Astrocyte (in vitro differentiated cells and primary cell): ENCODE results near the gene RGS9. TPM values are rescaled to one million over a fixed set of nuclear protein-coding genes. Genes with fewer than 3 reads are reported as not detected.
A peak's percentile ranks its signal among the peaks of the same experiment; 100 is the strongest.

Experiments used
- DNase-seq: peaks from one replicate; pipeline ENCODE4 v3.0.0-alpha.2; 2010; ENCODE audit warnings: low read depth
- FAIRE-seq: peaks from 2 replicates; lab custom pipeline; 2011; peaks lifted over from hg19 to GRCh38; lab: Jason Lieb, UNC
- H2AFZ ChIP-seq: 2 replicates; pipeline ENCODE4 v1.6.0; 2012; ENCODE audit warnings: low read depth, low read length, inconsistent platforms
- H3K27ac ChIP-seq: 2 replicates; pipeline ENCODE4 v1.5.1; 2011; ENCODE audit warnings: low read depth, low read length, inconsistent platforms
- H3K27me3 ChIP-seq: 2 replicates; pipeline ENCODE4 v1.6.0; 2011; ENCODE audit warnings: low read length, inconsistent platforms; ENCODE audit not compliant: insufficient read depth
- H3K36me3 ChIP-seq: 2 replicates; pipeline ENCODE4 v1.5.1; 2011; ENCODE audit warnings: low read length, inconsistent platforms; ENCODE audit not compliant: insufficient read depth
- H3K4me1 ChIP-seq: 2 replicates; pipeline ENCODE4 v1.5.1; 2011; ENCODE audit warnings: low read length, inconsistent platforms; ENCODE audit not compliant: insufficient read depth
- H3K4me2 ChIP-seq: 2 replicates; pipeline ENCODE4 v1.6.0; 2012; ENCODE audit warnings: low read length, inconsistent platforms
- H3K4me3 ChIP-seq: 2 replicates; pipeline ENCODE4 v1.5.1; 2011; ENCODE audit warnings: low read depth, mild to moderate bottlenecking, low read length, inconsistent platforms; ENCODE audit not compliant: insufficient read depth
- H3K79me2 ChIP-seq: 2 replicates; pipeline ENCODE4 v1.6.0; 2012; ENCODE audit warnings: mild to moderate bottlenecking, low read length, inconsistent platforms; ENCODE audit not compliant: insufficient read depth
- H3K9ac ChIP-seq: 2 replicates; pipeline ENCODE4 v1.6.0; 2012; ENCODE audit warnings: mild to moderate bottlenecking, low read length, inconsistent platforms
- H3K9me3 ChIP-seq: 2 replicates; pipeline ENCODE4 v1.5.1; 2012; ENCODE audit warnings: low read depth, mild to moderate bottlenecking, low read length, inconsistent platforms; ENCODE audit not compliant: insufficient read depth
- H4K20me1 ChIP-seq: 2 replicates; pipeline ENCODE4 v1.6.0; 2012; ENCODE audit warnings: low read length, inconsistent platforms; ENCODE audit not compliant: insufficient read depth
- H3K27ac Mint-ChIP-seq: one replicate; pipeline ENCODE4 v1.8.0; 2021; ENCODE audit warnings: mild to moderate bottlenecking, mixed read lengths; ENCODE audit not compliant: unreplicated experiment
- H3K27me3 Mint-ChIP-seq: one replicate; pipeline ENCODE4 v1.8.0; 2021; ENCODE audit warnings: low read depth, mixed read lengths; ENCODE audit not compliant: unreplicated experiment
- H3K36me3 Mint-ChIP-seq: one replicate; pipeline ENCODE4 v1.8.0; 2021; ENCODE audit warnings: low read depth, mixed read lengths; ENCODE audit not compliant: unreplicated experiment
- H3K4me1 Mint-ChIP-seq: one replicate; pipeline ENCODE4 v1.8.0; 2021; ENCODE audit warnings: low read depth, mixed read lengths; ENCODE audit not compliant: unreplicated experiment
- H3K4me3 Mint-ChIP-seq: one replicate; pipeline ENCODE4 v1.8.0; 2021; ENCODE audit warnings: mild to moderate bottlenecking, moderate library complexity, mixed read lengths; ENCODE audit not compliant: unreplicated experiment
- H3K9me3 Mint-ChIP-seq: one replicate; pipeline ENCODE4 v1.8.0; 2021; ENCODE audit warnings: mild to moderate bottlenecking, mixed read lengths; ENCODE audit not compliant: unreplicated experiment
- EZH2 ChIP-seq: IDR thresholded peaks from 2 replicates; pipeline ENCODE4 v1.6.1; 2012; ENCODE audit warnings: mild to moderate bottlenecking, low read length, inconsistent platforms; ENCODE audit not compliant: insufficient read depth
- total RNA-seq: library from RNA; stranded (reverse); gene quantifications from 2 replicates; pipeline ENCODE4 v1.2.1, GENCODE V29; 2021
- TF ChIP-seq, protein P1 (sequence below): IDR thresholded peaks from 2 replicates; pipeline ENCODE4 v1.5.1; 2011; ENCODE audit warnings: low read depth, mild to moderate bottlenecking, inconsistent platforms, low read length, moderate library complexity; ENCODE audit not compliant: insufficient read depth

RGS9 gene
- total RNA-seq, 1 donor from 2014 or later, result 9.4 TPM

DNA sequence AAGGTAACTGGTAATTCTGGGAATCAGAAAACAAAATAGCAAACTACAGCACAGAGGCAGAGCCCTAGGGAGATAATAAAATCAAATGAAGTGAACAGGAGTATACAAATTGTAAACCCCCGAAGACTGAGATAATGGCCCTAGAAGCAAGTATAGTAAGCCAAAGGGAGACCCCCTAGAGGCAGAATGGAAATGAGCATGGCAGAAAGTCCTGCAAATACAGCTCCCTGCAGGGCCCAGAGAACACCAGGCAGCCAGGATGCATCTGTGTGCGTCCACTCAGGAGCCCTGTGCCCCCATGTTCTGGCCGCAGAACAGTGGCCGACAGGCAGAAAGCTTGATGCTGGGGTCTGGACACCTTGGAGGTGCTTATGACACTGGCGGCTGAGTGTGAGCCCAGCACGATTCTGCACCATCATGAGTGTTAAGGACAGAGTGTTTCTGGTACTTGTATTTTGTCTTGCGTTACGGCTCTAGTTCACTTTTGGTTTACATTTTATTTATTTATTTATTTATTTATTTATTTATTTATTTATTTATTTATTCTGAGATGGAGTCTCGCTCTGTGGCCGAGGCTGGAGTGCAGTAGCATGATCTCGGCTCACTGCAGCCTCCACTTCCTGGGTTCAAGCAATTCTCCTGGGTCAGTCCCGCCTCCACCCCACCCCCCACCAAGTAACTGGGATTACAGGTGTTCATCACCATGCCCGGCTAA, 48.7 kb downstream of the RGS9 start:
- H3K4me2 ChIP-seq, result no peak overlapping the region
- peaks cover 36% of the 10 kb centered on the region for H3K4me1 Mint-ChIP-seq
- DNase-seq, result no peak
- H3K4me3 ChIP-seq, result no peak overlapping the region
- no peak overlapping the region for H2AFZ ChIP-seq
- H3K4me3 Mint-ChIP-seq, result no peak overlapping the region
- H3K4me1 ChIP-seq, result peaks cover 15% of the 10 kb centered on the region
- no peaks in the 10 kb centered on the region for H3K27me3 ChIP-seq
- no peak for TF ChIP-seq EZH2
- TF ChIP-seq, protein P1, sequence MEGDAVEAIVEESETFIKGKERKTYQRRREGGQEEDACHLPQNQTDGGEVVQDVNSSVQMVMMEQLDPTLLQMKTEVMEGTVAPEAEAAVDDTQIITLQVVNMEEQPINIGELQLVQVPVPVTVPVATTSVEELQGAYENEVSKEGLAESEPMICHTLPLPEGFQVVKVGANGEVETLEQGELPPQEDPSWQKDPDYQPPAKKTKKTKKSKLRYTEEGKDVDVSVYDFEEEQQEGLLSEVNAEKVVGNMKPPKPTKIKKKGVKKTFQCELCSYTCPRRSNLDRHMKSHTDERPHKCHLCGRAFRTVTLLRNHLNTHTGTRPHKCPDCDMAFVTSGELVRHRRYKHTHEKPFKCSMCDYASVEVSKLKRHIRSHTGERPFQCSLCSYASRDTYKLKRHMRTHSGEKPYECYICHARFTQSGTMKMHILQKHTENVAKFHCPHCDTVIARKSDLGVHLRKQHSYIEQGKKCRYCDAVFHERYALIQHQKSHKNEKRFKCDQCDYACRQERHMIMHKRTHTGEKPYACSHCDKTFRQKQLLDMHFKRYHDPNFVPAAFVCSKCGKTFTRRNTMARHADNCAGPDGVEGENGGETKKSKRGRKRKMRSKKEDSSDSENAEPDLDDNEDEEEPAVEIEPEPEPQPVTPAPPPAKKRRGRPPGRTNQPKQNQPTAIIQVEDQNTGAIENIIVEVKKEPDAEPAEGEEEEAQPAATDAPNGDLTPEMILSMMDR, result no peak
- peaks cover 2% of the 10 kb centered on the region for H3K9me3 Mint-ChIP-seq
- no peak overlapping the region for H3K27ac Mint-ChIP-seq
- H3K9ac ChIP-seq, result no peak overlapping the region
- H4K20me1 ChIP-seq, result no peaks in the 10 kb centered on the region
- no peaks in the 10 kb centered on the region for H3K79me2 ChIP-seq
- H3K9me3 ChIP-seq, result no peaks in the 10 kb centered on the region
- no peak for FAIRE-seq
- H3K27ac ChIP-seq, result no peak overlapping the region
- peaks cover 5% of the 10 kb centered on the region for H3K36me3 Mint-ChIP-seq
- no peaks in the 10 kb centered on the region for H3K36me3 ChIP-seq
- no peaks in the 10 kb centered on the region for H3K27me3 Mint-ChIP-seq

DNA sequence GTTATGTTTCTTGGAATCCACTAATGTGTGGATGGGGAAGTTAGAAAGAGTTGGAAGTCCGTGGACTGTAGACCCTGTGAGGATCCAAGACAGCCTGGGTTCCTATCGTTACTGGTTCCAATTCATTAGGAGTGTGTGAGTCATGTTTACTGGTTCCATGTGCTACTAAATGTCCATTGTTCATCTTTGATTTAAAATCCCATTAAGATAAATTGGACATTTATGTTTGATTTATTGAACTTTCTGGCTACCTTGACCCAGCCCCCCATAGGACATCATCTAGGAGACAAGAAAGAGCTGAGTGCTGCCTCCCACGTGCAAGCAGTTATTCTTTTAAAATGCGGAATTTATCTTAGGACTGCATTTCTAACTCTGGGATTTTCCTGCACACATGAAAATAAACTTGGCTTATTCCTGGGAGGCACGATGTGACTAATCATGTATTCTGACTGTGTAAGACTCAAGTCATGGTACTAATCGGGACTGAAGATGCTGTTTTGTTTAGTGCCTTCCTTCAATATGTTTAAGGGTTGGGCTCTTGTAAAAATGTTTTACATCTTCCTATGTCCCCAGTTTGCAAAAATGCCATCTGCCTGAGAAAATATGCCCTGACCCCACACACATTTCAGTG, 53.4 kb downstream of the RGS9 start:
- Mint-ChIP-seq H3K36me3 (peaks cover 5% of the 10 kb centered on the region), H3K4me1 (peaks cover 45% of the 10 kb centered on the region), H3K27ac (peak overlapping the region; percentile 99), H3K4me3 (no peak overlapping the region), H3K9me3 (peaks cover 2% of the 10 kb centered on the region), H3K27me3 (no peaks in the 10 kb centered on the region)
- Histone ChIP-seq H3K27me3 (no peaks in the 10 kb centered on the region), H3K4me2 (peak overlapping the region; percentile 32), H3K4me3 (no peak overlapping the region), H4K20me1 (no peaks in the 10 kb centered on the region), H3K27ac (no peak overlapping the region), H3K9ac (no peak overlapping the region), H2AFZ (no peak overlapping the region), H3K79me2 (no peaks in the 10 kb centered on the region), H3K9me3 (no peaks in the 10 kb centered on the region), H3K36me3 (no peaks in the 10 kb centered on the region), H3K4me1 (peaks cover 23% of the 10 kb centered on the region)
- peak; percentile 13 for FAIRE-seq
- DNase-seq, result peak; percentile 57
- TF ChIP-seq, protein P1, result no peak
- TF ChIP-seq EZH2, result no peak
